Measurements from ENCODE around the gene LANCL2. TPM values are rescaled to one million over a fixed set of nuclear protein-coding genes. Genes with fewer than 3 reads are reported as not detected.

The LANCL2 gene
- total RNA-seq, 1 experiment from 2014 or later: 14.3 TPM

DNA sequence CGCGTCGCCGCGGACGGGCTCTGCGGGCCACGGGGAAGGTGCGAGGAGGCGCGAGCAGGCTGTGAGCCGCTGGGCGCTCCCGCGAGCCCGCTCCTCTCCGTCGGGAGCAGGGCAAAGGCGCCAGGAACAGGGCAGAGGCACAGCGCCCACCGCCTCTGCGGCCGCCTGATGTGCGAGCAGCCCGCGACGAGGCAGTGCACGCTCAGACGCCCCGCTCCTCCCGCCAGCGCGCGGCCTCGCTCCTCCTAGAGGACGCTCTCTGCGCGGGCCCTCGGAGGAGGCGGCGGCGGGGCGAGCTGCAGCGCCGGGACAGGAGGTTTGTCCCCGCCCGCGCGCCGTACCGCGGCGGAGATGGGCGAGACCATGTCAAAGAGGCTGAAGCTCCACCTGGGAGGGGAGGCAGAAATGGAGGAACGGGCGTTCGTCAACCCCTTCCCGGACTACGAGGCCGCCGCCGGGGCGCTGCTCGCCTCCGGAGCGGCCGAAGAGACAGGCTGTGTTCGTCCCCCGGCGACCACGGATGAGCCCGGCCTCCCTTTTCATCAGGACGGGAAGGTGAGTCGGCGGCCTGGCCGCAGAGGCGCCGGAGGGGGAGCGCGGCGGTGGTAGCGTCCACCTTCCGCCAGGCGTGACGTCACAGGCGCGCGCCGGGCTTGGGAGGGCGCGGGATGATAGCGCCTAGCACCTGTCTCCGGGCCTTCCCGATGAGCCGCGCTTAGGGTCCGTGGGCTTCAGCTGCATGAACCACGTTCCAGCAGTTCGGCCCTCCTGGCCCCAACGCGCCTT lies 731 bp downstream of the LANCL2 start:
- H3K4me1 Mint-ChIP-seq (ENCODE audit: insufficient read depth, unreplicated experiment): peaks cover 6% of the 10 kb centered on the region
- H3K4me3 Mint-ChIP-seq (ENCODE audit: unreplicated experiment): peak overlapping the region; percentile 92
- TF ChIP-seq, protein P1, sequence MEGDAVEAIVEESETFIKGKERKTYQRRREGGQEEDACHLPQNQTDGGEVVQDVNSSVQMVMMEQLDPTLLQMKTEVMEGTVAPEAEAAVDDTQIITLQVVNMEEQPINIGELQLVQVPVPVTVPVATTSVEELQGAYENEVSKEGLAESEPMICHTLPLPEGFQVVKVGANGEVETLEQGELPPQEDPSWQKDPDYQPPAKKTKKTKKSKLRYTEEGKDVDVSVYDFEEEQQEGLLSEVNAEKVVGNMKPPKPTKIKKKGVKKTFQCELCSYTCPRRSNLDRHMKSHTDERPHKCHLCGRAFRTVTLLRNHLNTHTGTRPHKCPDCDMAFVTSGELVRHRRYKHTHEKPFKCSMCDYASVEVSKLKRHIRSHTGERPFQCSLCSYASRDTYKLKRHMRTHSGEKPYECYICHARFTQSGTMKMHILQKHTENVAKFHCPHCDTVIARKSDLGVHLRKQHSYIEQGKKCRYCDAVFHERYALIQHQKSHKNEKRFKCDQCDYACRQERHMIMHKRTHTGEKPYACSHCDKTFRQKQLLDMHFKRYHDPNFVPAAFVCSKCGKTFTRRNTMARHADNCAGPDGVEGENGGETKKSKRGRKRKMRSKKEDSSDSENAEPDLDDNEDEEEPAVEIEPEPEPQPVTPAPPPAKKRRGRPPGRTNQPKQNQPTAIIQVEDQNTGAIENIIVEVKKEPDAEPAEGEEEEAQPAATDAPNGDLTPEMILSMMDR (IDR thresholded peaks at IDR 0.05; ENCODE audit: unreplicated experiment): peak; percentile 10
- ChIA-PET POLR2A (interaction anchor here (0.6 to 3.9 kb wide), 22 partner anchors 9 to 741 kb away, joined by 3 to 57 read pairs (median 4); partner anchors contain the start of genes CCT6A, CHCHD2, PSPH and SEC61G), CTCF (interaction anchor here (0.5 to 1.2 kb wide), 5 partner anchors 78 to 721 kb away, joined by 3 to 8 read pairs (median 3); no protein-coding TSS in a partner anchor)
- intact Hi-C loops (cut with micrococcal nuclease): loop anchor here (2.0 to 5.0 kb wide), 2 partner anchors 77 to 594 kb away; no protein-coding TSS in a partner anchor
- H3K36me3 Mint-ChIP-seq (ENCODE audit: insufficient read depth, unreplicated experiment): peaks cover 17% of the 10 kb centered on the region
- H3K9me3 Mint-ChIP-seq (ENCODE audit: unreplicated experiment): no peaks in the 10 kb centered on the region
- peak overlapping the region; percentile 100 for H3K27ac Mint-ChIP-seq (ENCODE audit: low read depth, unreplicated experiment)
- BruUV-seq (replicated peaks): no TSS peak
- DNase-seq (ENCODE audit: unreplicated experiment): peak; percentile 96
- no peaks in the 10 kb centered on the region for H3K27me3 Mint-ChIP-seq (ENCODE audit: insufficient read depth, unreplicated experiment)

DNA sequence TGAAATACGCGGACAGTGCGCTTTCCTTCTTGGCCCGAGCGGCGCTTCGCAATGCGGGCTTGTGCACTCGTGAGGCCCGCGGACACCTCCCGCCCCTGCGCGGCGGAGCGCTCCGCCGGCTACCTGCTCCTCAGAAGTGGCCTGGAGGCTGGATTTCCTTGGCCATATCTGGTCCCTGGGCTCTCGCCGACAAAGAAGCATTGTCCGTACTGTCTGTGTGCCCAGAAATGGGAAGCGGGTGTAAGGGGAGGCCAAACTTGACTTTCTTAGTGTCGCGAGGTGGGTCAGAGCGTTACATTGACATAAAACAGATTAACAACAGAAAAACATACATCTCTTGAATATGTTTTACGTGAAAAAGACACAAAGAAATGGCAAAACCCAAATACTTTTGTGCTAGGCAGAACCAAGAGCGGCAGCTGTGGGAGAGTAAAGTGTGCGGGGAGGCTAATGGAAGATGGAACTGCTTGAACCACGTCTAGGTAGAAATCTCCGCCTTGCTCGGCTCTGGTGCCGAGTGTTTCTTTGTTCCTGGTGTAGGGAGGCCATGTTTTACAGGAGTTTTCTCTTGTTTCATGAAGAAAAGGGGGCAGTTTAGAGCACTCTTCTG lies 1.4 kb downstream of the LANCL2 start:
- Mint-ChIP-seq H3K27me3 (ENCODE audit: insufficient read depth, unreplicated experiment) (no peaks in the 10 kb centered on the region), H3K36me3 (ENCODE audit: insufficient read depth, unreplicated experiment) (peaks cover 17% of the 10 kb centered on the region), H3K4me1 (ENCODE audit: insufficient read depth, unreplicated experiment) (peaks cover 6% of the 10 kb centered on the region), H3K27ac (ENCODE audit: low read depth, unreplicated experiment) (peak overlapping the region; percentile 100), H3K4me3 (ENCODE audit: unreplicated experiment) (peak overlapping the region; percentile 92), H3K9me3 (ENCODE audit: unreplicated experiment) (no peaks in the 10 kb centered on the region)
- peak; percentile 2 for DNase-seq (ENCODE audit: unreplicated experiment)
- TF ChIP-seq, protein P1 (IDR thresholded peaks at IDR 0.05; ENCODE audit: unreplicated experiment): no peak
- ChIA-PET POLR2A (interaction anchor here (0.6 to 3.9 kb wide), 20 partner anchors 9 to 740 kb away, joined by 3 to 57 read pairs (median 4); partner anchors contain the start of genes CHCHD2 and SEC61G), CTCF (interaction anchor here (0.5 to 1.2 kb wide), 5 partner anchors 78 to 720 kb away, joined by 3 to 8 read pairs (median 3); no protein-coding TSS in a partner anchor)
- BruUV-seq (replicated peaks): TSS peak; percentile 56
- intact Hi-C loops (cut with micrococcal nuclease): loop anchor here (5.0 kb wide), 1 partner anchor 594 kb away; no protein-coding TSS in a partner anchor

DNA sequence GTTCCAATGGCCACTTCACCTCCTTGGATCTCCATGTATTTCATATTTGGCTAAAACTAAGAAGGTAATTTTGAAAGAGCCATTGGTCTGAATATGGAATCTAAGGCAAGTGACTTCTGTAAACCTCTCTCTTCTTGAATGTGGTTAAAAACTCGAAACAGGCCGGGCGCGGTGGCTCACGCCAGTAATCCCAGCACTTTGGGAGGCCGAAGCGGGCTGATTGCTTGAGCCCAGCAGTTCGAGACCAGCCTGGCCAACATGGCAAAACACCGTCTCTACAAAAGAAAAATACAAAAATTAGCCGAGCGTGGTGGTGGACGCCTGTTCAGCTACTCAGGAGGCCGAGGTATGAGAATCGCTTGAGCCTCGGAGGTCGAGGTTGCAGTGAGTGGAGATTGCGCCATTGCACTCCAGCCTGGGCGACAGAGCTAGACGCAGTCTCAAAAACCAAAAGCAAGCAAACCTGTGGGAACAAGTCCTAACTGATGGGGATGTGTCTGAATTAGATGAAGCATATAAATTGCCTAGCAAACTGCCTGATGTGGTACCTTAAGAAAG lies 2.2 kb downstream of the LANCL2 start:
- peak overlapping the region; percentile 92 for H3K4me3 Mint-ChIP-seq (ENCODE audit: unreplicated experiment)
- H3K27me3 Mint-ChIP-seq (ENCODE audit: insufficient read depth, unreplicated experiment): no peaks in the 10 kb centered on the region
- intact Hi-C loops (cut with micrococcal nuclease): loop anchor here (5.0 kb wide), 1 partner anchor 595 kb away; no protein-coding TSS in a partner anchor
- CTCF ChIA-PET: interaction anchor here (1.1 kb wide), 1 partner anchor 705 kb away, joined by 3 read pairs; no protein-coding TSS in a partner anchor
- TF ChIP-seq, protein P1 (IDR thresholded peaks at IDR 0.05; ENCODE audit: unreplicated experiment): no peak
- peaks cover 6% of the 10 kb centered on the region for H3K4me1 Mint-ChIP-seq (ENCODE audit: insufficient read depth, unreplicated experiment)
- no peak for DNase-seq (ENCODE audit: unreplicated experiment)
- POLR2A ChIA-PET: interaction anchor here (0.7 to 3.9 kb wide), 10 partner anchors 8 to 739 kb away, joined by 3 to 57 read pairs (median 9); partner anchors contain the start of genes CHCHD2 and SEC61G
- BruUV-seq (replicated peaks): no TSS peak
- H3K27ac Mint-ChIP-seq (ENCODE audit: low read depth, unreplicated experiment): peak overlapping the region; percentile 100
- H3K9me3 Mint-ChIP-seq (ENCODE audit: unreplicated experiment): no peaks in the 10 kb centered on the region
- H3K36me3 Mint-ChIP-seq (ENCODE audit: insufficient read depth, unreplicated experiment): peaks cover 17% of the 10 kb centered on the region

Data from MCF 10A (cell line).